CD8-positive, alpha-beta memory T cell (primary cell): ENCODE results near the gene PAX9. TPM values are rescaled to one million over a fixed set of nuclear protein-coding genes. Genes with fewer than 3 reads are reported as not detected.
A peak's percentile ranks its signal among the peaks of the same experiment; 100 is the strongest.
"Not testable (repeated sequence)": the region's sequence is repeated elsewhere in the genome, so short reads cannot be mapped to it uniquely, and the experiment has no call there.

Experiments
- CTCF ChIA-PET: fragments of 350-600 bp; sonication (Branson Sonifier 250); formaldehyde crosslinking; loops from one replicate; lab custom pipeline; 2021; ENCODE audit warnings: antibody characterized with exemption; lab: Charles Lee
- POLR2A ChIA-PET: fragments of 350-600 bp; sonication (Branson Sonifier 250); formaldehyde crosslinking; loops from one replicate; lab custom pipeline; 2021; ENCODE audit warnings: antibody characterized with exemption; lab: Charles Lee
- DNase-seq, 5 donors: peaks; one replicate each; pipeline versions ENCODE4 v3.0.0 to v3.0.0-alpha.2; 2020 to 2022; ENCODE audit warnings: mixed read lengths in 1 of 5
- H3K27ac ChIP-seq: one replicate; pipeline ENCODE4 v1.7.0; 2013; ENCODE audit warnings: low read depth, mild to moderate bottlenecking, low read length, moderate library complexity
- H3K27me3 ChIP-seq: 2 replicates; pipeline ENCODE4 v1.7.0; 2013; ENCODE audit warnings: low read length, mild to moderate bottlenecking; ENCODE audit not compliant: insufficient read depth, poor library complexity, severe bottlenecking
- H3K36me3 ChIP-seq: 2 replicates; pipeline ENCODE4 v1.7.0; 2013; ENCODE audit warnings: mild to moderate bottlenecking, low read length, moderate library complexity; ENCODE audit not compliant: insufficient read depth
- H3K4me1 ChIP-seq: 2 replicates; pipeline ENCODE4 v1.7.0; 2013; ENCODE audit warnings: mild to moderate bottlenecking, low read length, moderate library complexity; ENCODE audit not compliant: insufficient read depth
- H3K4me3 ChIP-seq: 2 replicates; pipeline ENCODE4 v1.7.0; 2013; ENCODE audit warnings: mild to moderate bottlenecking, low read length
- H3K9me3 ChIP-seq: 2 replicates; pipeline ENCODE4 v1.7.0; 2013; ENCODE audit warnings: mild to moderate bottlenecking, low read length
- H3K27ac Mint-ChIP-seq, 8 donors: one replicate each; pipeline ENCODE4 v1.8.0; 2020 to 2021; ENCODE audit warnings: mixed read lengths in 8 of 8, mild to moderate bottlenecking in 6 of 8, inconsistent platforms in 3 of 8, moderate library complexity in 3 of 8
- H3K27me3 Mint-ChIP-seq, 2 donors: one replicate each; pipeline ENCODE4 v1.8.0; 2020 to 2021; ENCODE audit warnings: mixed read lengths in 2 of 2, mild to moderate bottlenecking in 1 of 2, moderate library complexity in 1 of 2
- H3K36me3 Mint-ChIP-seq, 3 donors: one replicate each; pipeline ENCODE4 v1.8.0; 2020 to 2021; ENCODE audit warnings: mixed read lengths in 3 of 3, inconsistent platforms in 1 of 3, mild to moderate bottlenecking in 1 of 3
- H3K4me1 Mint-ChIP-seq, 3 donors: one replicate each; pipeline ENCODE4 v1.8.0; 2020 to 2021; ENCODE audit warnings: mixed read lengths in 3 of 3, inconsistent platforms in 1 of 3, mild to moderate bottlenecking in 1 of 3
- H3K4me3 Mint-ChIP-seq, 7 donors: one replicate each; pipeline ENCODE4 v1.8.0; 2020 to 2021; ENCODE audit warnings: mixed read lengths in 7 of 7, mild to moderate bottlenecking in 6 of 7, moderate library complexity in 4 of 7, inconsistent platforms in 2 of 7
- H3K9me3 Mint-ChIP-seq, 5 donors: one replicate each; pipeline ENCODE4 v1.8.0; 2020 to 2022; ENCODE audit warnings: mixed read lengths in 5 of 5, mild to moderate bottlenecking in 3 of 5, moderate library complexity in 2 of 5, inconsistent platforms in 1 of 5
- polyA plus RNA-seq: library from polyadenylated mRNA; unstranded; fragments of 300-500 nt; fragmentation: Illumina TruSeq; gene quantifications from one replicate; pipeline ENCODE4 v1.2.3, GENCODE V29; 2021
- total RNA-seq, 2 experiments: library from RNA; stranded (reverse); gene quantifications; one replicate each; pipeline ENCODE4 v1.2.3, GENCODE V29; 2021

Gene PAX9
- total and polyA plus RNA-seq, 3 experiments from 2014 or later = not detected

GRCh38 chr14:36674659-36675058 is 13.0 kb downstream of the PAX9 start:
- no peaks in the 10 kb centered on the region for H3K9me3 ChIP-seq
- DNase-seq = no peak
- ChIA-PET CTCF (no interaction called here), POLR2A (no interaction called here)
- H3K4me3 ChIP-seq = no peak overlapping the region
- Mint-ChIP-seq H3K27me3 (peaks cover 2 to 31% of the 10 kb centered on the region in 2 donors), H3K9me3 (peaks cover 0 to 5% (median 1%) of the 10 kb centered on the region in 5 donors), H3K36me3 (no peaks in the 10 kb centered on the region), H3K27ac (no peak overlapping the region), H3K4me1 (no peaks in the 10 kb centered on the region), H3K4me3 (no peak overlapping the region)
- H3K4me1 ChIP-seq = no peaks in the 10 kb centered on the region
- H3K27me3 ChIP-seq = no peaks in the 10 kb centered on the region
- H3K27ac ChIP-seq = no peak overlapping the region
- no peaks in the 10 kb centered on the region for H3K36me3 ChIP-seq

- H3K9me3 Mint-ChIP-seq = peaks cover 0 to 5% (median 1%) of the 10 kb centered on the region in 5 donors
- no peak overlapping the region for H3K4me3 ChIP-seq
- no peak overlapping the region for H3K27ac ChIP-seq
- no peaks in the 10 kb centered on the region for H3K36me3 ChIP-seq
- H3K27ac Mint-ChIP-seq = no peak overlapping the region
- no peak for DNase-seq
- no peaks in the 10 kb centered on the region for H3K36me3 Mint-ChIP-seq
- ChIA-PET POLR2A (no interaction called here), CTCF (no interaction called here)
- H3K4me3 Mint-ChIP-seq = no peak overlapping the region
- H3K27me3 ChIP-seq = no peaks in the 10 kb centered on the region
- peaks cover 2 to 31% of the 10 kb centered on the region in 2 donors for H3K27me3 Mint-ChIP-seq
- no peaks in the 10 kb centered on the region for H3K4me1 ChIP-seq
- H3K9me3 ChIP-seq = no peaks in the 10 kb centered on the region
- no peaks in the 10 kb centered on the region for H3K4me1 Mint-ChIP-seq
Observed at GRCh38 chr14:36675581-36675980, 13.9 kb downstream of the PAX9 start.

DNA sequence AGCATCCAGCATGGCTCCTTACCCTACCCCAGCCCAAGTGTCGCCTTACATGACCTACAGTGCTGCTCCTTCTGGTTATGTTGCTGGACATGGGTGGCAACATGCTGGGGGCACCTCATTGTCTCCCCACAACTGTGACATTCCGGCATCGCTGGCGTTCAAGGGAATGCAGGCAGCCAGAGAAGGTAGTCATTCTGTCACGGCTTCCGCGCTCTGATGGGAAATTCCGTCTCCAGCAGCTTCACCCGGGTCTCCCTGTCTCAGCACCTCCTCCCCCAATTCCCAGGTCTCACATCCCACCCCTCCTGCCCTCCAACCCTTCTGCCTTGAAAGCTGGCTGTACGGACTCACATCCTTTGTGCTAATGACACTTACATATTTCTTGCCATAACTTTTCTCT is 14.6 kb downstream of the PAX9 start:
- H3K27ac Mint-ChIP-seq = no peak overlapping the region
- no peaks in the 10 kb centered on the region for H3K9me3 ChIP-seq
- POLR2A ChIA-PET = no interaction called here
- peaks cover 2 to 26% of the 10 kb centered on the region in 2 donors for H3K27me3 Mint-ChIP-seq
- H3K36me3 ChIP-seq = no peaks in the 10 kb centered on the region
- DNase-seq = no peak
- CTCF ChIA-PET = no interaction called here
- peaks cover 0 to 5% (median 1%) of the 10 kb centered on the region in 5 donors for H3K9me3 Mint-ChIP-seq
- H3K4me3 Mint-ChIP-seq = no peak overlapping the region
- H3K4me1 Mint-ChIP-seq = no peaks in the 10 kb centered on the region
- no peaks in the 10 kb centered on the region for H3K27me3 ChIP-seq
- H3K27ac ChIP-seq = no peak overlapping the region
- H3K4me1 ChIP-seq = no peaks in the 10 kb centered on the region
- no peak overlapping the region for H3K4me3 ChIP-seq
- no peaks in the 10 kb centered on the region for H3K36me3 Mint-ChIP-seq

DNA sequence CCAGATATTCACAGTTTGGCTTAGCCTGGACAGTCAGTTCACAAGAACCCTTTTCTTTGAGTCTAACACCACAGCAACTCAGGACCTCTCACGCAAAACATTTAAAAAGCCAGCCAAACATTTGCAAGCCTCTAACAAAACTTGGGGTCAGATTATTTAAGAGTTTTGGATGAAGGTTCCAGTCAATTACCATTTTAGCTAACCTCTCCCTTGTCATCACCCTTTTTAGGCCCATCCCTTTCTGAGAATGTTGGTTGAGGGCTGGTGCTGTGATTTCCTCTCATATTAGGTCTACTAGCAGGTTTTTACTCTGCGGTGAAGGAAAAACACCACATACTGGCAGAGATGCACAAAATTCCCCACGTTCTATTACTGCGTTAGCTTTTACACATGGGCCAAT is 20.7 kb downstream of the PAX9 start:
- CTCF ChIA-PET = no interaction called here
- Mint-ChIP-seq H3K4me1 (no peaks in the 10 kb centered on the region), H3K4me3 (no peak overlapping the region), H3K27me3 (peaks cover 0 to 11% of the 10 kb centered on the region in 2 donors), H3K36me3 (no peaks in the 10 kb centered on the region), H3K27ac (peak overlapping the region in 1 of 8 donors; percentile 2), H3K9me3 (peaks cover 0 to 2% (median under 1%) of the 10 kb centered on the region in 5 donors)
- POLR2A ChIA-PET = no interaction called here
- H3K27ac ChIP-seq = no peak overlapping the region
- no peaks in the 10 kb centered on the region for H3K36me3 ChIP-seq
- H3K4me1 ChIP-seq = no peaks in the 10 kb centered on the region
- no peak overlapping the region for H3K4me3 ChIP-seq
- no peaks in the 10 kb centered on the region for H3K27me3 ChIP-seq
- no peaks in the 10 kb centered on the region for H3K9me3 ChIP-seq
- DNase-seq = no peak

DNA sequence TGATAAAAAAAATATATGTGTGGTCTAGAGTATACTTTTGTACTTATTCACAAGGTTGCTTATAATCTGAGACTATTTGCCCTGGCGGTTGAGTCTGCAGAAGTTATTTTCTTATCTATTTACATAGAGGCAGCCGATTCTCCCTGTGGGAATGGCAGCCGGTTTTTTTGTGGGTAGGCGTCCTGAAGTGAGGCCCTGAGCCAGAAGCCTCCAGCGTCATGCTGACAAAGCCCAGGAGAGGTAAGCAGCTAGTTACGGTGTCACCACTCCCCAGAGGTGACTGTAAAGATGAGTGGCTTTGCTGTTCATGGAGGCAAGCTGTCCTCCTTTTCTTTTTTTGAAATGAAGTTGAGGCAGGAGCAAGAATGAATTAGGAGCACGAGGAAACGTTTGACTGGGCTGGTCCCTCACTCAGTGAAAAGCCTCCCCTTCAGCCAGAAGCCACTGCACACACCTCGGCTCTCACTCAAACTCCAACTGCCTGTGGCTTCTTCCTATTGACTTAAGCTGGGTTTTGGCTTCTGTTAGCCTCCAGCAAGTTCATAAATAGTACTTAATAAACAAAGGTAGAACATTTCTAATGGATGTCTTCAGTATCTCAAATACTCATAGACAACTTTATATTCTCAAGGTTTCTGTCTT is 21.5 kb downstream of the PAX9 start:
- Histone ChIP-seq H3K36me3 (no peaks in the 10 kb centered on the region), H3K9me3 (no peaks in the 10 kb centered on the region), H3K4me1 (no peaks in the 10 kb centered on the region), H3K27me3 (no peaks in the 10 kb centered on the region), H3K4me3 (no peak overlapping the region), H3K27ac (no peak overlapping the region)
- CTCF ChIA-PET = no interaction called here
- Mint-ChIP-seq H3K9me3 (peaks cover 0 to 2% (median 0%) of the 10 kb centered on the region in 5 donors), H3K36me3 (no peaks in the 10 kb centered on the region), H3K27me3 (peaks cover 0 to 2% of the 10 kb centered on the region in 2 donors), H3K27ac (no peak overlapping the region), H3K4me3 (no peak overlapping the region), H3K4me1 (no peaks in the 10 kb centered on the region)
- DNase-seq = no peak
- POLR2A ChIA-PET = no interaction called here

GRCh38 chr14:36684946-36685345 is 23.3 kb downstream of the PAX9 start:
- Histone ChIP-seq H3K4me1 (no peaks in the 10 kb centered on the region), H3K36me3 (no peaks in the 10 kb centered on the region), H3K4me3 (no peak overlapping the region), H3K27me3 (no peaks in the 10 kb centered on the region), H3K27ac (no peak overlapping the region), H3K9me3 (no peaks in the 10 kb centered on the region)
- DNase-seq = no peak
- POLR2A ChIA-PET = no interaction called here
- Mint-ChIP-seq H3K4me3 (no peak overlapping the region), H3K27me3 (peaks cover 0 to 2% of the 10 kb centered on the region in 2 donors), H3K27ac (no peak overlapping the region), H3K4me1 (no peaks in the 10 kb centered on the region), H3K9me3 (peaks cover 0 to 7% (median 0%) of the 10 kb centered on the region in 5 donors), H3K36me3 (no peaks in the 10 kb centered on the region)
- CTCF ChIA-PET = no interaction called here

GRCh38 chr14:36690311-36691040 is 28.8 kb downstream of the PAX9 start:
- peaks cover 0 to 17% (median 4%) of the 10 kb centered on the region in 5 donors for H3K9me3 Mint-ChIP-seq
- no peak for DNase-seq
- POLR2A ChIA-PET = no interaction called here
- H3K4me1 Mint-ChIP-seq = no peaks in the 10 kb centered on the region
- H3K4me3 Mint-ChIP-seq = no peak overlapping the region
- Histone ChIP-seq H3K27me3 (no peaks in the 10 kb centered on the region), H3K36me3 (no peaks in the 10 kb centered on the region), H3K4me3 (no peak overlapping the region), H3K27ac (no peak overlapping the region), H3K9me3 (no peaks in the 10 kb centered on the region), H3K4me1 (no peaks in the 10 kb centered on the region)
- peak overlapping the region in 1 of 8 donors; percentile 17 for H3K27ac Mint-ChIP-seq
- CTCF ChIA-PET = no interaction called here
- no peaks in the 10 kb centered on the region for H3K36me3 Mint-ChIP-seq
- H3K27me3 Mint-ChIP-seq = peaks cover 0 to 4% of the 10 kb centered on the region in 2 donors

- H3K4me1 Mint-ChIP-seq, H3K36me3 ChIP-seq, DNase-seq, CTCF ChIA-PET, H3K4me3 ChIP-seq, H3K27me3 ChIP-seq, H3K27ac ChIP-seq, POLR2A ChIA-PET, H3K4me3 Mint-ChIP-seq, H3K4me1 ChIP-seq, H3K9me3 ChIP-seq, H3K27me3 Mint-ChIP-seq, H3K27ac Mint-ChIP-seq, H3K36me3 Mint-ChIP-seq: not testable (repeated sequence)
- H3K9me3 Mint-ChIP-seq = peaks cover 4 to 17% (median 6%) of the 10 kb centered on the region in 5 donors
Observed at GRCh38 chr14:36699420-36699819, 37.8 kb downstream of the PAX9 start.
